ENCODE measurements around the gene PUS7. TPM values are rescaled to one million over a fixed set of nuclear protein-coding genes. Genes with fewer than 3 reads are reported as not detected.
A peak's percentile ranks its signal among the peaks of the same experiment; 100 is the strongest.

Gene PUS7
- total RNA-seq, 6 experiments from 2014 or later = 15.1 to 19.6 (median 17.3) TPM

- Mint-ChIP-seq H3K36me3 (ENCODE audit: low read depth) (no peaks in the 10 kb centered on the region), H3K4me1 (ENCODE audit: low read depth) (peaks cover 68% of the 10 kb centered on the region), H3K27me3 (ENCODE audit: insufficient read depth) (no peaks in the 10 kb centered on the region; the same call in 1 of the 2 replicates), H3K9me3 (no peaks in the 10 kb centered on the region), H3K4me3 (peak overlapping the region; percentile 83), H3K27ac (peak overlapping the region; percentile 83)
- TF ChIP-seq CTCF (IDR thresholded peaks at IDR 0.05) = no peak
- no peak for DNase-seq
Observed at GRCh38 chr7:105493196-105493922, 28.7 kb downstream of the PUS7 start.

- H3K4me3 Mint-ChIP-seq = no peak overlapping the region
- H3K4me1 Mint-ChIP-seq (ENCODE audit: low read depth) = peaks cover 53% of the 10 kb centered on the region
- H3K27me3 Mint-ChIP-seq (ENCODE audit: insufficient read depth) = no peaks in the 10 kb centered on the region
- no peak for TF ChIP-seq CTCF (IDR thresholded peaks at IDR 0.05)
- peak overlapping the region; percentile 49 for H3K27ac Mint-ChIP-seq
- H3K36me3 Mint-ChIP-seq (ENCODE audit: low read depth) = peaks cover 13% of the 10 kb centered on the region; the same call in 1 of the 2 replicates
- no peaks in the 10 kb centered on the region for H3K9me3 Mint-ChIP-seq
- DNase-seq = no peak
Observed at GRCh38 chr7:105489409-105489808, 32.7 kb downstream of the PUS7 start.

- H3K9me3 Mint-ChIP-seq = no peaks in the 10 kb centered on the region
- H3K4me3 Mint-ChIP-seq = peak overlapping the region; percentile 80
- H3K27ac Mint-ChIP-seq = peak overlapping the region; percentile 99
Observed at GRCh38 chr7:105487579-105488571, 34.2 kb downstream of the PUS7 start.

GRCh38 chr7:105480931-105481330, 41.1 kb downstream of the PUS7 start:
- TF ChIP-seq CTCF (IDR thresholded peaks at IDR 0.05) = no peak
- peaks cover 37% of the 10 kb centered on the region for H3K36me3 Mint-ChIP-seq (ENCODE audit: low read depth)
- H3K27ac Mint-ChIP-seq = peak overlapping the region; percentile 46; the same call in 1 of the 2 replicates
- no peak overlapping the region for H3K4me3 Mint-ChIP-seq
- peaks cover 26% of the 10 kb centered on the region for H3K4me1 Mint-ChIP-seq (ENCODE audit: low read depth)
- peaks cover 6% of the 10 kb centered on the region; the same call in 1 of the 2 replicates for H3K9me3 Mint-ChIP-seq
- DNase-seq = peak; percentile 42
- H3K27me3 Mint-ChIP-seq (ENCODE audit: insufficient read depth) = no peaks in the 10 kb centered on the region

More at GRCh38 chr7:105487579-105488571, 34.2 kb downstream of the PUS7 start:
- TF ChIP-seq CTCF (IDR thresholded peaks at IDR 0.05) = peak; percentile 80
- Mint-ChIP-seq H3K36me3 (ENCODE audit: low read depth) (peaks cover 13% of the 10 kb centered on the region; the same call in 1 of the 2 replicates), H3K27me3 (ENCODE audit: insufficient read depth) (no peaks in the 10 kb centered on the region), H3K4me1 (ENCODE audit: low read depth) (peaks cover 40% of the 10 kb centered on the region)
- DNase-seq = peak; percentile 83

GRCh38 chr7:105478606-105479005, 43.5 kb downstream of the PUS7 start:
- Mint-ChIP-seq H3K4me3 (no peak overlapping the region), H3K9me3 (peaks cover 6% of the 10 kb centered on the region; the same call in 1 of the 2 replicates), H3K4me1 (ENCODE audit: low read depth) (peaks cover 26% of the 10 kb centered on the region), H3K36me3 (ENCODE audit: low read depth) (peaks cover 32% of the 10 kb centered on the region), H3K27ac (no peak overlapping the region), H3K27me3 (ENCODE audit: insufficient read depth) (no peaks in the 10 kb centered on the region)
- DNase-seq = no peak
- no peak for TF ChIP-seq CTCF (IDR thresholded peaks at IDR 0.05)
